GM21786 (cell line): Measurements from ENCODE around the gene PTPRN2.
"Not testable (repeated sequence)": the region's sequence is repeated elsewhere in the genome, so short reads cannot be mapped to it uniquely, and the experiment has no call there.

ENCODE experiments used
- ATAC-seq: cut with Tn5 transposase; IDR thresholded peaks from one replicate; pipeline ENCODE4 v1.9.1; 2021; ENCODE audit not compliant: unreplicated experiment

PTPRN2 gene

GRCh38 chr7:157928808-157929425, 658.7 kb downstream of the PTPRN2 start:
- no peak for ATAC-seq

DNA sequence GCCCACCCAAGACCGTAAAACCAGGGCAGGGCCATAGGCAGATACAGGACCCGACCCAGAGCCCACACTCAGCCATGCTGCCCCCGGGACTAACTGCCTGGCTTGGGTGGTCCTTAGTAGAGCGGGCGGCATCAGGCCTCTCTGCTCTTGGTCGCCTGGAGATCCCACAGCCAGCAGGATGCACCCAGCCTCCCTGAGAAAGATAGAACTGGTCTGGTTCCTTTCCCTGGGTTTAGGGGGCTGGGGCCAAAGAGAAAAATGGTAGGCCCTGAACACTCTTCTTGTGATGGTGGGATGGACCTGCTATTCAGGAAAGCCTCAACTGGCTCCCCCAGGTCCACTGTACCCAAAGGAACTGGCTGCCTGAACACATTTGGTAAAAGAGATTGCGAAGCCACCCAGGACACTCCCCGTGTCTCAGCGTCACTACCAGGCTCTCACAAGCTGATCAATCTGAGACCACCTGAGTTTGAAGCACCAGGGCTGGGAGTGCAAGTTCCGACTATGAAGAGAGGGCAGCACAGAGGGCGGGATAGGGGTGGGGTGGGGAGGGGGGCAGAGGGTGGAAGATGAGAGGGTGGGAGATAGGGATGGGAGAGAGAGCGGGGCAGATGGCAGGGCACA, 659.3 kb downstream of the PTPRN2 start:
- ATAC-seq, result no peak

- no peak for ATAC-seq
These were observed 660.2 kb downstream of the PTPRN2 start for GRCh38 chr7:157927313-157927925.

- ATAC-seq, result no peak
These were observed 661.0 kb downstream of the PTPRN2 start for GRCh38 chr7:157926521-157927150.

GRCh38 chr7:157926107-157926506, 661.5 kb downstream of the PTPRN2 start:
- no peak for ATAC-seq

DNA sequence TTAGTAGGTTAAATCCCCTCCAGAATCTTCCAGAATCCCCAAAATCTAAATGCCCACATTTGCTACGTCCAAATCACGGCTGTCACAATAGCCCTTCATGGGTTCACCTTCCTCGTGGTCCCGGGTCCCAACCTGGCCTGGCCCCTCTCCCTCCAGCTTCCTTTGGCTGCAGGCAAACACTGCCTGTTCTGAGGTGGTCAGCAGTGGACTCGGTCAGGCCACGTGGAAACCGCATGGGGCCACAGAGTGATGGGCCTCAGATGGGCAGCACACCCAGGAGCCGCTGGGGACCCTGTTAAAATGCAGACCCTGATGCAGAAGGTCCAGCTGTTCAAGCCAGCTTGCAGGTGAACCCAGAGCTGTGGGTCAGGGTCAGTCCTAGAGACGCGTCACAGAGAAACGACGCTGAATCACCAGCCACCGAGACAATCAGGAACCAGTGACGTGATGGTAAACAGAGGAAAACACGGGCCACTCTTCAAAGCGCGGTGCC, 662.2 kb downstream of the PTPRN2 start:
- ATAC-seq, result no peak

DNA sequence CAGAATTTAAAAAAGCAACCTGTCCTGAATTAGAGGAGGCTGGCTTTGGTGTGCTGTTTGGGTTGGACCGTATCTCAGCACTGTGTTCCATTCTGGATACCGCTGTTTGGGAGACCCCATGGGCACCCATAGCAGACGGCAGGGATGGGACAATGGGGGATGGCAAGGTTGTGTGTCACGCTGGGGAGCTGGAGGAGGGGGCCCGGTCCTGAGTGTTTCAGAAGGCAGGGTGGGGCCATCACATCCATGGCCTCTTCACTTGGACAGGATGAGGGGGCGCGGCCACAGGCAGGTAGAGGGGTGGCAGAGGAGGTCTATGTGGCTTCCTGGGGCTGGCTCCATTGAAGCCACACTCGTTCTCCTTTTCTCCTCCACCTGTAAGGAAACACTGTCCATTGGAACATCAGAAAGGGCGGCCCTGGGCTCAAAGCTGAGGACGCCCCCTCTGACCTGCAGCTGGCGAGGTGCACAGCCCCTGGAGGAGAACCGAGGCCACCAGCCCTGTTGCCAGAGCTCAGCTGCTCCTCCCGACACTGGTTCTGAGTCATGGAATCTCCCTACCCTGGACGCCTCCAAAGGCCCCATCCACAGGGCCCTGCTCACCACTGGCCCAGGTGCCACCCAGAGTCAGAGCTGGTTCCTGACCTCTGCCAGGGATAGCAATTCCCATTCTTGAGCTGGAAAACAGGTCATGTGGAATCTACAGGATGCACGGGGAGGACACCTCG, 663.6 kb downstream of the PTPRN2 start:
- ATAC-seq, result no peak

DNA sequence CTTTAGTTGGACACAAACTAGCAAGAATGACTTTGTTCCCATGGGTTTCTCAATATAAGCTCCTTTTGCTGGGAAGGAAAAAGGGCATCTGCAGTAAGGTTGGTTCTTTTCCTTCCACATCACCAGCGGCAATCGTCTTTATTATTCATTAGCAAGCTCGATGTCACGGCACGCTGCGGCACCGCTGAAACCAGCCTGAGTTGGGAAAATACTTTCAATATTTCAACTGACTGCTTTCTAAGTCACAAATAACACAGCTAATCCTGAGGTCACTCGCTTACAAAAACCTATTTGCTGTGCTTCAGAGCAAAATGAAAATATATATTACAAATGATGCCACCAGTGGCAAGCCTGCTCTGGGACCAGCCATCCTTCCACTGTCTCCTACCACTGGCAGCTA, 665.0 kb downstream of the PTPRN2 start:
- no peak for ATAC-seq

DNA sequence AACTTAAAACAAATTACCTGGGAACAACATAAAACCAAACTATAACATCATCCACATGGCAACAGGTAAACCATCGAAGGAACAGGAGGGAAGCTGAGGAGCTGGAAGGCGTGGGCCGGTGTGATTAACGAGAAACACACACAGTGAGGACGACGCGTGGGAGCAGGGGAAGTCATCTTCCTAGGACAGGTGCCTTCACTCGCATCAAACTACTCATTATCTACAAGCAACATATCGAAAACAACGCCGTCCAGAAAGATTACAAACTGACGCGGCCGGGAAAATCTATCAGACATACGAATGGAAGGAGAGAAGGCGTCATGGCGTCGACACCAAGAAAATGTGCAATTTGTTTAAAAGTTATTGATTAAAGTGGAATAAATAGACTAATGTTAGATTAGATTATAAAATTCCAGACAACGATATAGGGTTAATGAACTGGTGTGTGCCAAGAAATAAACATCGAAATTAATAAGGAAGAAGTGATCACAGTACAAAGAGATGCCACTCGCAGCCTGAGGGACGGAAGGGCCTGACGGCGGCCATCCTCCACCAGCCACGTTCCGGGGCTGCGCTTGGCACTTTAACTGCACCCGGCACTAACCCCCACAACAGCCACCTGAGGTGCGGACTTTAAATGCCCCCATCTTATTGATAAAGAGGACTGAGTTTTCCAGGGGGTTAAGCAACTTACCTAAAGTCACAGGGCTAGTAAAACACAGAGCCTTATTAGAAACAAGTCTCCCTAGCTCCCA, 669.1 kb downstream of the PTPRN2 start:
- ATAC-seq, result no peak

DNA sequence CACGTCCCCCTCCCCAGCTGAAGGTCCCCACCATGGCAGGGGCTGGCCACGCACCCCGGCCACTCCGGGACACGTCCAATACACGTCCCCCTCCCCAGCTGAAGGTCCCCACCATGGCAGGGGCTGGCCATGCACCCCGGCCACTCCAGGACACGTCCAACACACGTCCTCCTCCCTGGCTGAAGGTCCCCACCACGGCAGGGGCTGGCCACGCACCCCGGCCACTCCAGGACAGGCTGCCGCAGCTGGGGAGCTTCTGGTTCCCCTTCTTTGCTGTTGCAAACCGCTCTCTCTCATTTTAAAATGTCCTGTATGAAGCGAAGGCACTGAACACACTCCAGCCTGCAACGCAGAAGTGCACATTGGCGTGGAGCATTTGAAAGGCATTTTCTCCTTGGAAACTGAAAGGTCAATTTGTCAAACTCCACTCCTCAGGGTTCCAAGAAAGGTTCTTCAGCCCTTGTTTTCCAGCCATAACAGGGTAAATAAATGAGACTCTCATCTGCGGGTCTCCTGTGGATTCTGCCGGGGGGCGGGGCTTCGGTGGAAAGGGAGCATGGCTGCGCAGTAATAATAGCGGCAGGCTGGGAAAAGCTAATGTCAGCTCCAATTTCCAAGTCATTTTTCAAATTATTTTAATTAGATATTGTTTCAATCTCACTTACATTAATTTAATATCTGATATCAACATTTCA, 670.5 kb downstream of the PTPRN2 start:
- no peak for ATAC-seq

- no peak for ATAC-seq
These were observed 677.2 kb downstream of the PTPRN2 start for GRCh38 chr7:157910446-157910845.

DNA sequence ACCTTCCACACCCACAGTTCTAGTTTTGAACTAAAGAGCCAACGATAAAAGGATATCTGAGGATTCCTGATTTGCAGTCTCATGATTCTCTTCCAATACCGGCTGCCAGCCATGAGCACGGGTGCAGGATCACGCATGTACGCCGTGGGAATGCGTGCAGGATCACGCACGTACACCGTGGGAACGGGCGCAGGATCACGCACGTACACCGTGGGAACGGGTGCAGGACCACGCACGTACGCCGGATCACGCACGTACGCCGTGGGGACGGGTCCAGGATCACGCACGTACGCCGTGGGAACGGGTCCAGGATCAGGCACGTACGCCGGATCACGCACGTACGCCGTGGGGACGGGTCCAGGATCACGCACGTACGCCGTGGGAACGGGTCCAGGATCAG, 677.6 kb downstream of the PTPRN2 start:
- ATAC-seq, result not testable (repeated sequence)

DNA sequence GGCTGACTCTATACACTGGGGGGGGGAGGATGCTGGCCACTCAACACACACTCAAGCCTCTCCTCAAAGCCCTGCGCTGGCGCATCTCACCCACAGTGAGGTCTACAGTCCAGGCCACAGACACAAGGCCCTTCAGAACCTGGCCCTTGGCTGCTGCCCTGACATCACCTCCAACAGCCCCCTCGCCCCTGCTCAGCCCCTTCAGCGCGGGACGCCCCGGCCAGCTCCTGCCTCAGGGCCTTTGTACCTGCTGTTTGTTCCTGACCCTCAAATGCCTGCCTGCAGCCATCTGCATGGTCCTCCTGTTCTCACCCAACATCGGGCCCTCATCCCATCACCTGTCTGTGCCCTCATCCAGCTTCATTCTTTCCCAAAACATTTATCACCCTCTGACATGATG, 678.3 kb downstream of the PTPRN2 start:
- ATAC-seq, result no peak

DNA sequence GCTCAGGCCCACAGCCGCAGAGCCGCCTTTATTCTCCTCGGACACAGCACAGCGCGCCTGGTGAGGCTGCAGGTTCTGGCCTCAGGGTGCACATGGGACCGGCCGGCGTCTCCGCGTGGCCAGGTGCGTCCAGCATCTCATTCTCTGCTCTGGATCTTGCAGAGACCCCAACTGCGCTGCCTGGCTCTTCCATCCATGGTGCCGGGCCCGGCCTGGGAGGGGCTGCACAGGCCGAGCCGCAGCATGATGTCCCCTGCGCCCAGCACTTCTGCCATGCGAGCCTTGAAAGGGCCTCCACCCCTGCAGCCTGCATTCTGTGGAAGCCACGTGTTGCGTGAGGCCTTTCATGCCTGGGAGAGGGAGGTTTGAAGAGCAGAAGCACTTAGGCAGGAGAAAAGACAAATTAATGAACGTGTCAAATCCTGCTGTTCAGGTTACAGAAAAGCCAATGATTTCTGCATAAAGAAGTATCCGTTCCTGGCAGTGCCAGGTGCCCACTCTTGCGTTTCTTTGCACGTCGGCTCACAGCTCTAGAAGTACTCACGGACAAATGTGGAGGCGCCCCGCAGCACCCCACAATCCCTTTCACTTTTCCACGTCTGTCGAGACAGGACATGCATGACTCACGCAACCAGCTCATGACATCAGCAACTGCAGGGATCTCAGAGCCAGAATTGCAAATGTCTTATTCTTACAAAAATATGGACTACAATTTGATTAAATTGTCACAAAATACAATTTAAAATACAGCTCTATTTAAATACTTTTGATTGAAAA, 679.4 kb downstream of the PTPRN2 start:
- ATAC-seq, result no peak

GRCh38 chr7:157907091-157907490, 680.5 kb downstream of the PTPRN2 start:
- no peak for ATAC-seq

DNA sequence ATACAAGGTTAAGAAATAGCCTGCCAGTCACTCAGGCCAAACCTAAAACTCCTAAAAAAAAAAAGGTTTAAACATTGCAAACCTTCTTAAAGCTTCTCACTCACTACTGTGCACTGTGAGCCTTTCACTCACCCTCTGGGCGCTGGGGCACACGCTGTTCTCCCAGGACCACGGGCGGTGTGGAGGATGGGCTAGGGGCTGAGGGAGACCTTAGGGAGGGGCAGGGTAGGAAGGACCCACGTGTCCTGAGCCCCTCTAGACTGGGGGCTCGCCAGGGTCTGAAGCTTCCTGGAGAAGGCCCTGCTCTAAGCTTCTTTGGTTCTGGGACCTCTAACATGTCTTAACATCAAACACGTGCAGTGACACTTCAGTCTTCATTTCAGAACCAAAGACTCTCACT, 681.0 kb downstream of the PTPRN2 start:
- ATAC-seq, result no peak

DNA sequence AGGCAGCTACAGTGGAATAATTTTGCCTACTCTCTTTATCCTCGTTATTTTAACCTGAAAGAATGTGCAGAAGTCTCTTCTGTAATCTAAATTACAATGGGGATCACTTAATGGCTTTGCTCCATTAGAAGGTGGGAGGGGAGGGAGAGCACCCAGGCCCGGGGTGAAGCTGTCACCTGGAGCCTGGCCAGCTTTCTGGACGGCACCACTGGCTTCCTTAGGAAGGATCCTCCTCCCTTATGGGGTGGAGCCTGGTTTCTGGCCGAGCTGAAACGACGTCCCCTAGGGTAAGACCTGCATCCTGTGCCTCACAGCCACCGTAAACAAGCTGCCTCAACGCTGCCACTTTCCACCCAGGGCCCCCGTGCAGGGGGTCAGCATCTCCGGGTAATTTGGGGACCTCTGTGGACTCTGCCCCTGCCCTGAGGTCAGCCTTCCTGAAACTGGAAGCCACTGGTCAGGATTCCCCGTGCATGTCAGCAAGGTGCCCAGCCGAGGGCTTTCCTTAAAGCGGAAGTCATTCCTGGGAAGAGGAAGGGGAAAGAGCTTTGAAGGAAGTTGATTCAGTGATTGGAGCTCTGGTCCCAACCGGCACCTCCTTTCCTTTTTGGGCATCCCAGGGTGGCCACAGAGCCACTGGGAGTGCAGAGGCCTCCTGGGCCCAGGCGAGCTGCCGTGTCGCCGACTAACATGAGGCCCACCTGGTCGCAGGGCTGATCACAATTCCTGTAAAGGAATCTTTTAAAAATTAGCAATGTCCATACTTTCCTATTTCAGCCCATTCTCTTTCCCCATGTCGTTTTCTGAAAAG, 681.8 kb downstream of the PTPRN2 start:
- ATAC-seq, result no peak

DNA sequence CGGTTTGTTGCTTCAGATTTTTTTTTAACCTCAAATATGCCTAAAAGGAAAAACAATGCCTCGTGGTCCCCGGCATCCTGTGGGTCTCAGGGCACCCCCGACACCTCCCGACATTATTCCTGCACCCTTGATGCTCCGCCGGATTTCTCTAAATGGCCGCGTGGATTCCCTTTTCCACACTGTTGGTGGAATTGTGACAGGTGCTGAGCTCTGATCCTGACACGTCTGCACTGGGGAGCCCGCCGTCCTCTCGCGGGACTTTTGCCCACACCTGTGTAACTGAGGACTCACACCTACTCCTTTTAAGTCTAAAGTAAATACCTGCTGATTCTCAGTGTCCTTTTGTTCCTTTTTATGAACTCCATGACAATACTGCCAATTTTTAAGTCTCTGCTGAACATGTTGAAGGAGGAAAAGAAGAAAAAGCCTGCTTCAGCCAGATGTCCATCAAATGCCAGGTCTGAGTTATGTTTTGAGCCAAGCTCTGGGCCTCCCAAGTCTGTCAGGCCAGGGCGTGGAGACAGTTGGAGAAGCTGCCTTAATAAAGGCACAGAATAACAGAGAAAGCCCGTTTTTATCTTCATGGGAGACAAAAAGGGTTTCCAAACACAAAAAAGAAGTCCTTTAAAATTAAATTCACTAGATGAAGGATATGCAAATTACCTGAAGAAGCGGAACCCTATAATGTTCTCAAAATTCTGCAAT, 682.6 kb downstream of the PTPRN2 start:
- ATAC-seq, result no peak
